ENCODE measurements around the gene DDR1.
"Not testable (repeated sequence)": the region's sequence is repeated elsewhere in the genome, so short reads cannot be mapped to it uniquely, and the experiment has no call there.

The DDR1 gene

DNA sequence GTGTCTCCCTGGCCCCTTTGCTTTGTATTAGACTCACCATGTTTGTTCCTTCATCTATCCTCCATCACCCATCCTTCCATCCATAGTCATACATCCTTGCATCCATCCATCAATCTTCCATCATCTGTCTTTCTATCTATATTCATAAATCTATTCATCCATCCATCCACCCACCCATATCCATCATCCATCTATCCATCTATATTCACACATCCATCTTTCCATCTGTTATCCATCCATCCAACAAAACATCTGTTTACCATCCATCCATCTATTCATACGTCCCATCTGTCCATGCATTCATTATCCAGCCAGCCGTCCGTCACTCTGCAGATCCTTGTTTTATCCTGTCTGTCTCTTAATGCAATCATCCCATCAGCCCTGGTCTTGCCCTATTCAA lies 10.6 kb downstream of the DDR1 start:
- no peak for DNase-seq

DNA sequence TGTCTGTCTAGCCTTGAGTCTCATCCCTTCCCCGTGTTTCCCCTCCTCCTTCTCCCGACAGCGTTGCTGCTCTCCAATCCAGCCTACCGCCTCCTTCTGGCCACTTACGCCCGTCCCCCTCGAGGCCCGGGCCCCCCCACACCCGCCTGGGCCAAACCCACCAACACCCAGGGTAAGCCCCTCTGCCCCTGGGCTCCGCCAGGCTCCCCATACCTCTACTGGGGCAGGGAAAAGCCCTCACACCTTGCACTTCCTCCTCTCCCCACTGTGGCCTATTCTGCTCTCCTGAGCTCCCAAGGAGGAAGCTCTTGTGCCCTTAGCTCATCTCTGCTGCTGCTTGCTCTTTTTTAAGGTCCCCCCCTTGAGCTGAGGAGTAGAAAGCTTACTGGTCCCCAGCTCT lies 11.0 kb downstream of the DDR1 start:
- no peak for DNase-seq

DNA sequence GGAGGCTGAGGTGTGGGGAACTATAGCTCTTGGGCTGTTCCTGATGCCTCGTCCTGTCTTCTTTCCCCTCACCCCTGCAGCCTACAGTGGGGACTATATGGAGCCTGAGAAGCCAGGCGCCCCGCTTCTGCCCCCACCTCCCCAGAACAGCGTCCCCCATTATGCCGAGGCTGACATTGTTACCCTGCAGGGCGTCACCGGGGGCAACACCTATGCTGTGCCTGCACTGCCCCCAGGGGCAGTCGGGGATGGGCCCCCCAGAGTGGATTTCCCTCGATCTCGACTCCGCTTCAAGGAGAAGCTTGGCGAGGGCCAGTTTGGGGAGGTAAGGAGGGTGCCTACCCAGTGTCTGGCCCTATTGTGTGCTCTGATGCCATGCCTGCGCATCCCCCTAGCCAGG lies 12.2 kb downstream of the DDR1 start:
- no peak for DNase-seq

DNA sequence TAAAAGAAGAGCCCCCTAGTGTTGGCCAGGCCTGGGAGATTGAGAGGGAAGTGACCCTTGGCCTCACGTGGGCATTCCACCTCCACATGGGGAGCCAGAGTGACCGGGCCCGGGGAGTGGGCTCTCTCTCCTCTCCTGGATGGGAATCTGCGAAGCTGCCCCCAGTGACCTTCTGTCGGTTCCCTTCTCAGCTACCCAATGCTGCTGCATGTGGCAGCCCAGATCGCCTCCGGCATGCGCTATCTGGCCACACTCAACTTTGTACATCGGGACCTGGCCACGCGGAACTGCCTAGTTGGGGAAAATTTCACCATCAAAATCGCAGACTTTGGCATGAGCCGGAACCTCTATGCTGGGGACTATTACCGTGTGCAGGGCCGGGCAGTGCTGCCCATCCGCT lies 13.6 kb downstream of the DDR1 start:
- no peak for DNase-seq

DNA sequence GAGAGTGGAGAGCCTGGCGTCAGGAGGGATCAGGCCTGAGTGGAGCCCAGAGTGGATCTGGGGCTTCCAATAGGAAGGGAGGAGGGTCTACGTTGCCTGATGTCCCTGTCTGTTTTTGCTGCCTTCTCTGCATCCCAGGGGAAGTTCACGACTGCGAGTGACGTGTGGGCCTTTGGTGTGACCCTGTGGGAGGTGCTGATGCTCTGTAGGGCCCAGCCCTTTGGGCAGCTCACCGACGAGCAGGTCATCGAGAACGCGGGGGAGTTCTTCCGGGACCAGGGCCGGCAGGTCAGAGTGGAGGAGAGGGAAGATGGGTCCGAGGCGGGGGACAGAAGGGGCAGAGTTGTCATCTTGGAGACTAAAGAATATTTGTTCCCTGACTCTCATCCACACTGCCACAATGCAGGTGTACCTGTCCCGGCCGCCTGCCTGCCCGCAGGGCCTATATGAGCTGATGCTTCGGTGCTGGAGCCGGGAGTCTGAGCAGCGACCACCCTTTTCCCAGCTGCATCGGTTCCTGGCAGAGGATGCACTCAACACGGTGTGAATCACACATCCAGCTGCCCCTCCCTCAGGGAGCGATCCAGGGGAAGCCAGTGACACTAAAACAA lies 14.5 kb downstream of the DDR1 start:
- DNase-seq, result no peak

DNA sequence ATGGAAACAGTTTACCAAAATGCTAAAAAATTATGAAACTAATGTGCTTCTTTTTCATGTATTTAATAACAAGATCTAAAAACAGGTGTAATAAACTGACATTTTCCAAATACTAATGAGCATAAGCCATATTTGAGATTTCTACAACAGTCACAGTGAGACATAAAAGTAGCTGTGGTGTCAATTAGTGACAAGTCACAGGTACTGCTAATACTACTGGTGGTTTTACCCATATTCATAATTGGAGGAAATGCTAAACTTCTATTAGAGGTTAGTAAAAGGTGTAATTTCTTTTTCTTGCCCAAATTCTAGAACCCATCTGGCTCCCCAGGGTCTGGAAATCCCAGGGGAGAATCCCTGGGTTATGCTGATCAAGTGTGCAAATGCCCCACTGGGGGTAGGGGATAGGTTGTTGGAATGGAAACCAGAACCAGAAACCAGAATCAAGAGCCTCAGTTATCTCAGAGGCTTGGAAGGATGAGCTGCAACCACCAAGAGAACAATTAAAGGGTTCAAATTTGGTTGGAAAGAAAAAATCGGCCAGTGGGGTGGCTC lies 16.6 kb downstream of the DDR1 start:
- DNase-seq, result no peak

DNA sequence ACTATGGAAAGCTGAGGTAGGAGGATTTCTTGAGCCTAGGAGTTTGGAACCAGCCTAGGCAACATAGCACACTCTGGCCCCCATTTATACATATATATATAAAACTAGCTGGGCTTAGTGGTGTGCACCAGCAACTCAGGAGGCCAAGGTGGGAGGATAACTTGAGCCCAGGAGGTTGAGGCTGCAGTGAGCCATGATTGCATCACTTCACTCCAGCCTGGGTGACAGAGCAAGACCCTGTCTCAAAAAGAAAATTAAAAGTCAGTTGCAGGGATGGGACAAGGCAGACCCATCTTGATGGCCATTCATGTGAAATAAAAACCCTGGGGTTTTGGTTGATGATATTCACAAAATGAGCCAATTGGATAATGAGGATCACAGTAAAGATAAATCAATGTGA lies 17.1 kb downstream of the DDR1 start:
- no peak for DNase-seq

DNA sequence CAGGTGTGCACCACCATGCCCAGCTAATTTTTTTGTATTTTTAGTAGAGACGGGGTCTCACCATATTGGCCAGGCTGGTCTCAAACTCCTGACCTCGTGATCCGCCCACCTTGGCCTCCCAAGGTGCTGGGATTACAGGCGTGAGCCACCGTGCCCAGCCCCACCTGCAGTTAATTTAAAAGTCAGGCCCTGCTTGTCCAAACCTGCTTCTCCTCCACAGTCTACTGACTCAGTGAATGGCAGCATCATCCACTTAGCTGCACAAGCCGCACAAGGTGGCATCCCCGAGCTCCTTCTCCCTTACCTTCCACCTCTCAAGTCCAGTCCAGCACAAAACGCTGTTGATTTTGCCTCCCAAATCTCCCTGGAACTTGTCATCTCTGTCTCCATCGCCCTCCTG lies 17.9 kb downstream of the DDR1 start:
- not testable (repeated sequence) for DNase-seq

DNA sequence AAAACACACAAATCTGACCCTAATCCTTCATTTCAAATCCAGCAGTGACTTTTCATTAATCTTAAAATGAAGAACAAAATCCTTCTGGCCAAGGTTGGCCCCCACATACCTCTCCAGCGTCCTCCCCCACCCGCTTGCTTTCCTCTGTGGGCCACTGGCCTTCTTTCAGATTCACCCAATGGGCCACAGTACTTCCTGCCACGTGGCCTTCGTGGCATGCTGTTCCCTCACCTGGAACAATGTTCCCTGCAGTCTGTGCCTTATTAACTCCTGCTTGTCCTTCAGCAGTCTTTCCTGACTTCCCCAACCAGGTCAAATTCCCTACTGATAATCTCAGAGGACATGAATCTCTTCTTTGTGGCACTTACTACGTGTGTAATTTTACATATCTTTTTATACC lies 18.4 kb downstream of the DDR1 start:
- DNase-seq, result no peak

DNA sequence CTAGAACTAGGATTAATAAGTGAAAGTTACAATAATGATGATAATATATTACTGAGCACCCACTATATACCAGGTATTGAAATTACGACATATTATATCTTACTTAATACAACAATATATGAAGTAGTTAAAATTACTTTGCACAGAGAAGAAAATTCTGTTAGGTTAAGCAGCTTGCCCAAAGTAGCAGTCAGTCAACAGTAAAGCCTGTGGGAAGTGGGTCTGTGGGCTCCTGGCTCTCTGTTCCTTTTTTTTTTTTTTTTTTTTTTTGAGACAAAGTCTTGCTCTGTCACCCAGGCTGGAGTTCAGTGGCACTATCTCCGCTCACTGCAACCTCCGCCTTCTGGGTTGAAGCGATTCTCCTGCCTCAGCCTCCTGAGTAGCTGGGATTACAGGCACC lies 18.9 kb downstream of the DDR1 start:
- DNase-seq, result no peak

DNA sequence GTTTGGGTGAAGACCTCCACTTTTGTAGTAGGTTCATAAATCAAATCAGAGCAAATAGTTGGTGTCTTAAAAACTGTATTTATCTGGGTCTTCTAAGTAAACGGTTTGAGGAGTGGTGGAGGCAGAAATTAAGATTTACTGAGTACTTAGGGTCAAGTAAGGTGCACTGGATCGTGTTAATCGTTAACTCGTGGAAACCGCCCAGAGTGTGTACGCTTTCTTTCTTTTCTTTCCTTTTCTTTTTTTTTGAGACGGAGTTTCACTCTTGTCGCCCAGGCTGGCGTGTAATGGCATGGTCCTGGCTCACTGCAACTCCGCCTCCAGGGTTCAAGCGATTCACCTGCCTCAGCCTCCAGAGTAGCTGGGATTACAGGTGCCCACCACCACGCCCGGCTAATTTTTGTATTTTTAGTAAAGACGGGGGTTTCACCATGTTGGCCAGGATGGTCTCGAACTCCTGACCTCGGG lies 23.0 kb downstream of the DDR1 start:
- DNase-seq, result not testable (repeated sequence)

DNA sequence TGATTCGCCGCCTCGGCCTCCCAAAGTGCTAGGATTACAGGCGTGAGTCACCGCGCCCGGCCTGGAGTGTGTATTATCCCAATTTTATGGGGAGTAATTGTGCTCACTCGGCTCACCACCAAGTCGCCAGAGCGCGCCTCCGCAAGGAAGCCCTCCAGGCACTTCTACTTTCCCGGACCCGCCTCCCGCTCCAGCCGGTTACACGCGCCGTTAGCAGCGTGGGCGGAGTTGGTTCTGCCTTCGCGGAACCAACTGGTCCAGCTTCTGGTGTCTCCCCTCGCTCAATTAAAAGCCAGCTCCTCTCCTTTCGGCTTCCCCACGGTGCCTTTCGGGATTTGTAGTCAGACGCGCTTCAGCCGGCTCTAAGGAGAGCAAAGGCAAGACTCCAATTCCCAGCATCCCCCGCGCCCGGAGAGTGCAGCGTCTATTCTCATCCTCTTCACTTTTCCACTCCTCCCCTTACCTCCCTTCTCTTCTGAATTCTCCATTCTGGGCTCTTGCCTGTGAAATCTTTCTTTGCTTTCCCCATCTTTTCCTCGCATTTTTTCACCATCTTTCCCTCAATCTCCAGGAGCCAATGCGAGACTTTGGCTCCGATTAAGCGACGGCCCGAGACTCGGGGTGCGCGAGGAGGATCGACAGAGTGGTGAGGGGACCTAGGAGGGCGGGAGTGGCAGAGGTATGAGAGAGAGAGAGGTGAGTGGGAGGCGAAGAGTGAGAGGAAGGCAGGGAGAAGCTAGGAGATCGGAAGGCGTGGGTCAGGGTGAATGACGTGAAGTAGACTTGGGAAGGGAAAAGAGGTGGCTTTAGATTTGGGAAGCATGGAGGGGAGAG lies 23.7 kb downstream of the DDR1 start, which contains the start of gene GTF2H4:
GTF2H4 (plus strand) TSS at position 450 of the 834 bp plus-strand sequence.
- DNase-seq, result peak; percentile 94

DNA sequence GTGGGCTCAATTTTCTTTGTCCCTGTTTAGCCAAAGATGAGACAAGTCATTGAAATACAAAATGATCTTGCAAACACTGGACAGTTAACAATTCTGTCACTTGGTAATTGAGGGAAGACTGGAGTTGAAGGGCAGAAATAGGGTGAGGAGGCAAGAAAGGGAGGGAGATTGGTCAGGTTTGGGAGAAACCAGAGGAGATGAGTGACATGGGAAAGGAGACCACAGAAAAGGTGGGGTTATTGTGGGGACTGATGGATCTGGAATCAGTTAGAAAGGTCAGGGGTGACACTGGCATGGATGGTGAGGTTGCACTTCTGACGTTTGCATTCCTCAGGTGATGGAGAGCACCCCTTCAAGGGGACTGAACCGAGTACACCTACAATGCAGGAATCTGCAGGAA lies 24.4 kb downstream of the DDR1 start:
- DNase-seq, result no peak

DNA sequence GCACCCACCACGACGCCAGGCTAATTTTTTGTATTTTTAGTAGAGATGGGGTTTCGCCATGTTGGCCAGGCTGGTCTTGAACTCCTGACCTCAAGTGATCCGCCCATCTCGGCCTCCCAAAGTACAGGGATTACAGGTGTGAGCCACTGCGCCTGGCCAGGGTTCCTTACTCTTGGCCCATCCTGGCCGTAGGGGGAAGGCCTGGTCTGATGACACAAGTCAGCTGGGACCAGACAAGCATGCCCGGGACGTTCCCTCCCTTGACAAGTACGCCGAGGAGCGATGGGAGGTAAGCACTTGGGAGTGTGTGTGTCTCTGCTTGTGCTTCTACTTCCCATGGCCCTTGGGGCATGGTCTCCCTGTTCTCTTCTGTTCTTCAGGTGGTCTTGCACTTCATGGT lies 26.2 kb downstream of the DDR1 start:
- DNase-seq, result not testable (repeated sequence)

DNA sequence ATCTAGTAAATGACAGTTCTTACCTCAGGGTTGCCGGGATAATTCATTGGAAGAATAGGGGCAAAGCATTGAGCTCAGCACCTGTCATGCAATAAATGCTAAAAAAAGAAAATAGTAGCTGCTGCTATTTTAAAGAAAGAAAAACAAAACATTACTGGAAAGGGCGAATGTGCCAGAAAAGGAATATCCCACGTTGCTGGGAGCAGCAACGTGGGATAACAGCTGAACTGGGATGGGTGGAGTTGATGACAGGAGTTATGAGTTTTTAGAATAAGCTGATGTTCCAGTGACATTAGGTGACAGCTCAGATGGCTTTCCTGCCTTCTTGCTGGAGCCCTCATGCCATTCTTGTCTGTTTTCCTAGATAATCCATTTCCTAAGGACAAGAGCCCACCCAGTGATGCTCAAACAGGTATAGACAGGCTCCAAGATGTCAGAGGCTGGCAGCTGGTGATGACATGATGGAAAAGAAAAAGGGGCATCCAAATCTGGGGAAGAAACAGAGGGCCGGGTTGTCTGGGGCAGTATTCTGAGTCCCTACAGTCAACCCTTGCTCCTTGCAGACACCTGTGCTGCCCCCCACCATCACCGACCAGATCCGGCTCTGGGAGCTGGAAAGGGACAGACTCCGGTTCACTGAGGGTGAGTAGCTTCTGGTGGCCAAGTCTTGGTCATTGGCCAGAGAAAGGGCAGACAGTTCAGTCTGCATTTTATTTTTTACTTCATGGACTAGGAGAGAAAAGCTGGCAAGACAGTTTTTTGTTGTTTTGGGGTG lies 28.6 kb downstream of the DDR1 start:
- no peak for DNase-seq

DNA sequence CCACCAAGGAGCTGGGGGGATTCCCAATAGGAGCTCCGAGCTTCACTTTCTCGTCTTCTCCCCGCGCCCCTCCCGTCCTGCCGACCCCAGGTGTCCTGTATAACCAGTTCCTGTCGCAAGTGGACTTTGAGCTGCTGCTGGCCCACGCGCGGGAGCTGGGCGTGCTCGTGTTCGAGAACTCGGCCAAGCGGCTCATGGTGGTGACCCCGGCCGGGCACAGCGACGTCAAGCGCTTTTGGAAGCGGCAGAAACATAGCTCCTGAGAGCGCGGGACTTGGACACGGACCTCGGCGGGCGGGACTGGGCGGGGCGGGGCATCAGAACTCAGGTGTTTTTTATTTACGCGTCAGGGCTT lies 29.4 kb downstream of the DDR1 start:
- DNase-seq, result no peak

DNA sequence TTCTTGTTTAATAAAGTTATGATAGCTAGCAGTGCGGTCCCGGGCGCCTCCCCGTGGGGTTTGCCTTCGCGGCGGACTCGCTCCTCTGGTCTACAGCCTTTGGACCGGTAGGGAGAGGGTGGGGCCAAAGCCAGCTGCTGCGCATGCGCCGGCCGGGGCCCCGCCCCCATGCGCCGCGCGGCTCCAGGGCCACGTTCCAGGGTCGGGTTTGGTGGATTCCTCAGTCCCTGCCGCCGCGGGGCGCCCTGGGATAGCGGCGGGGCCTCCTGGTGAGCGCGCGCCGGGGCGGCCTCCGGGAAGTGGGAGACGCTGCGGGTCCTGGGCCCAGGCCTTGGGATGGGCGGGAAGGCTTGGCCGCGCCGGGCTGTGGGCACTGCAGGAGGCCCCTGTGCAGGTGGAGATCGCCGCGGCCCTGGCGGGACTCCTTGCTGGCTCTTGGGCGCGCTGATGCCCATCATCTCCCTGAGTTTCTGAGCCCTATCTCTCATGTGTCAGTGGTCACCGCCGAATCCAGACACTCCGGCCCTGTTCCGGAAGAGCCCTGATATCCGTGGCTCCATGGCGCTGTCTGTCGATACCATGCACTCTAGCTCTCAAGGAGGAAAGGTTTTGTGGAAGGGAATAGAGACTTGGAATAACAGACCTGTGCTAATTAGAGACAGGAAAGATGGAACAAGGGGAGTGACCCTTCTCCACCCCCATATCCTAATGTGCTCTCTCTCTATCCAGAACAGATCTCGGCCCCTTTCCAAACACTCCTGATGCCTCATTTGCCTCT lies 29.9 kb downstream of the DDR1 start, which contains the start of gene VARS2:
VARS2 (plus strand) TSS at position 163 of the 778 bp plus-strand sequence; CDS start at position 762, 599 bp downstream.
- DNase-seq, result peak; percentile 84

DNA sequence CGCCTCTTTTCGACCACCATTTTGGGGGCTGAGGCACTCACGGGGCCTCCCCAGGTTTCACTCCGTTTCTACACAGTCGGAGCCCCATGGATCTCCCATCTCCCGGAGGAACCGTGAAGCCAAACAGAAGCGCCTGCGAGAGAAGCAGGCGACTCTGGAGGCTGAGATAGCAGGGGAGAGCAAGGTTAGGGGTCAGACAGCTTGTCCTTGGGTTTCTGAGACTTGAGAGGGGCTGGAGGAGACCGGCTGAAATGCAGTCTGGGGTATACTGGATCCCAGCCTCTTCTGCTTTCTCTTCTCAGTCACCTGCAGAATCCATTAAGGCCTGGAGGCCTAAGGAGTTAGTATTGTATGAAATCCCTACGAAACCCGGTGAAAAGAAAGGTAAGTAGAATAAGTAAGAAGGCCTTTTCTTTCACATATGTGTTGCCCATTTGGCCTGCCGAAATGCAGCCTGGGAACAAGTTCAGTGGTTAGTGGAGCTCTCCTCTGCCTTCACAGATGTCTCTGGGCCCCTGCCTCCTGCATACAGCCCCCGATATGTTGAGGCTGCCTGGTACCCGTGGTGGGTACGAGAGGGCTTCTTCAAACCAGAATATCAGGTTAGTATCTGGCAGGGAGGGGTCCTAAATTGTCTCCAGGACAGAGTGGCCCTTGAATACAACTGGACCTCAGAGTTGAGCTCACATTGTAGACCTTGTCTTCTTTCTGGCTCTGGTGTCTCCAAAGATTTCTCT lies 30.7 kb downstream of the DDR1 start:
- no peak for DNase-seq

DNA sequence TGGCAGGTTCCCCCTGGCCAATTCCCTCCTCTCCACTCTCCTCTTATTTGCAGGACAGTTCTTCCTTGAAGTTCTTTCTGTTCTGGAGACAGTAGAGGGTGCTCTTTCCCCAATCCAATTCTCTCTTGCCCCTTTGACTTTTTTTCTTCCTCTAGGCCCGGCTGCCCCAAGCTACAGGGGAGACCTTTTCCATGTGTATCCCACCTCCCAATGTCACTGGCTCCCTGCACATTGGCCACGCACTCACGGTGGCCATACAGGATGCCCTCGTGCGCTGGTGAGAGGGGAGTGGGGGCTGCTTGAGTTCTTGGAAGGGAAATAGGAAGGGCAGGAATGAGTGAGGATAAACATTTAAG lies 31.2 kb downstream of the DDR1 start:
- DNase-seq, result peak; percentile 48

DNA sequence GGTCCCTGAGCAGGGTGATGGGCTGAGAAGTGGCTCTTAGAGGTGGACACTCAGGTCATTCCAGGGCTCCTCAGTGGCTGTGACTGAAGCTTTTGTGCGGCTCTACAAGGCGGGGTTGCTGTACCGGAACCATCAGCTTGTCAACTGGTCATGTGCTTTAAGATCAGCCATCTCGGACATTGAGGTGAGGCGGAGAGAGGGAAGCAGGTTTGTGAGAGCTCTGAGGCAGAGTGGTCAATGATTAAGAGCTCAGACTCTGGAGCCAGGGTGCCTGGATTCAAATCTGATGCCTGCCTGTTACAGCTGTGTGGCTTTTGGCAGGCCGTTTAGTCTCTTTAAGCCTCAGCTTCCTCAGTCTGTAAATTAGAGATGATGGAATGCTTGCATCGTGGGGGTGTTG lies 32.7 kb downstream of the DDR1 start:
- no peak for DNase-seq

DNA sequence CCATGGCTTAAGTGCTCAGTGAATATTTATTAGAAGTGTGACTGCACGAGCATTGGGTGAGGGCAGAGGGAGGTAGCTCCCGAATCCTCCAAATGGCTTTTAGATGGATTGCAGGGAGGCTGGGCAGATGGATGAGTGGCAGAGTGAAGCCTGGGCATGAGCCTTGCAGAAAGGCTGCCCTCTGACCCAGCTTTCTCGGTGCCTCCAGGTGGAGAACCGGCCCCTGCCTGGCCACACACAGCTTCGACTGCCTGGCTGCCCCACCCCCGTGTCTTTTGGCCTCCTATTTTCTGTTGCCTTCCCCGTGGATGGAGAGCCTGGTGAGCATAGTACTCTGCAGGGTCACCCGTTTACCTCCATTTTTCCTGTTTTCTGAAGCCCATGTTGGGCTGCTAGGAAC lies 33.2 kb downstream of the DDR1 start:
- DNase-seq, result no peak

DNA sequence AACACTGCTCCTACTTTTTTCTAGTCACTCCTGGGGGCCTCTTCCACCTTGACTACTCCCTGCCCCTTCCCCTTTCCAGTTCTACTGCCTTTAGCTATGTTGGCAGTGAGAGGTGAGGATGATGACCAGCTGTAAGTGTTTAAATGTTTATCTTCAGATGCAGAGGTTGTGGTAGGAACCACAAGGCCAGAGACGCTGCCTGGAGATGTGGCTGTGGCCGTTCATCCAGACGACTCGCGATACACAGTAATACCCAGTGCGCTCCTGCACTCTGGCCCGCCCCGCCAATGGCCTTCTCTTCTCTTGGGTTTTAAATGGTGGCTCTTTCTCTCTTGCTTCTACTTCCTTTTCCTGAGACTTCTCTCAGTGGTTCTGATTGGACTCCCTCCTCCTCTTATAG lies 34.4 kb downstream of the DDR1 start:
- no peak for DNase-seq
